Smooth muscle cell (in vitro differentiated cells): ENCODE results near the gene CLDN9. TPM values are rescaled to one million over a fixed set of nuclear protein-coding genes. Genes with fewer than 3 reads are reported as not detected.

Experiments used
- DNase-seq: peaks from one replicate; lab custom pipeline; 2025; ENCODE audit not compliant: unreplicated experiment; lab: John Stamatoyannopoulos, UW
- H2AFZ ChIP-seq: fragments of 200-600 bp; sonication (generic); 2 replicates; pipeline ENCODE4 v1.6.0; 2016; ENCODE audit warnings: antibody characterized with exemption, low read depth, mild to moderate bottlenecking
- H3F3A ChIP-seq: fragments of 200-600 bp; sonication (generic); 2 replicates; pipeline ENCODE4 v1.6.0; 2017; ENCODE audit warnings: antibody characterized with exemption, low read depth
- H3K27ac ChIP-seq: fragments of 200-600 bp; sonication (generic); 2 replicates; pipeline ENCODE4 v1.5.1; 2016; ENCODE audit warnings: low read depth, mild to moderate bottlenecking
- H3K27me3 ChIP-seq: fragments of 200-600 bp; sonication (generic); 2 replicates; pipeline ENCODE4 v1.6.1; 2016; ENCODE audit warnings: low read depth, mild to moderate bottlenecking
- H3K36me3 ChIP-seq: fragments of 200-600 bp; sonication (generic); 2 replicates; pipeline ENCODE4 v1.5.1; 2016; ENCODE audit warnings: low read depth
- H3K4me1 ChIP-seq: fragments of 200-600 bp; sonication (generic); 2 replicates; pipeline ENCODE4 v1.5.1; 2016; ENCODE audit warnings: low read depth
- H3K4me2 ChIP-seq: fragments of 200-600 bp; sonication (generic); 2 replicates; pipeline ENCODE4 v1.6.0; 2016; ENCODE audit warnings: mild to moderate bottlenecking
- H3K4me3 ChIP-seq: fragments of 200-600 bp; sonication (generic); 2 replicates; pipeline ENCODE4 v1.5.1; 2016; ENCODE audit warnings: mild to moderate bottlenecking
- H3K79me2 ChIP-seq: fragments of 200-600 bp; sonication (generic); 2 replicates; pipeline ENCODE4 v1.6.0; 2016; ENCODE audit warnings: low read depth, mild to moderate bottlenecking
- H3K9ac ChIP-seq: fragments of 200-600 bp; sonication (generic); 2 replicates; pipeline ENCODE4 v1.6.0; 2016; ENCODE audit warnings: low read depth
- H3K9me3 ChIP-seq: fragments of 200-600 bp; sonication (generic); replicated peaks from 2 replicates; pipeline ENCODE4 v1.5.1; 2016; ENCODE audit warnings: low read depth
- H4K20me1 ChIP-seq: fragments of 200-600 bp; sonication (generic); 2 replicates; pipeline ENCODE4 v1.6.0; 2016; ENCODE audit warnings: low read depth
- CTCF ChIP-seq: fragments of 200-600 bp; sonication (generic); IDR thresholded peaks from 2 replicates; pipeline ENCODE4 v1.5.1; 2017; ENCODE audit warnings: borderline replicate concordance, mild to moderate bottlenecking, antibody characterized with exemption; ENCODE audit not compliant: insufficient read depth, poor library complexity, severe bottlenecking
- WGBS: methylation state at CpG from one replicate; pipeline ENCODE4 v1.1.7; 2016; ENCODE audit warnings: low lambda C conversion rate; 5-methylcytosine and 5-hydroxymethylcytosine counted together
- polyA plus RNA-seq: library from polyadenylated mRNA; unstranded; fragments of >200 nt; fragmentation: Nextera tagmentation; extraction: Ambion mirVana; gene quantifications from 2 replicates; pipeline ENCODE4 v1.2.1, GENCODE V29; 2016
- total RNA-seq: library from RNA; depleted of rRNA; stranded (reverse); fragments of >200 nt; gene quantifications from 2 replicates; pipeline ENCODE4 v1.2.3, GENCODE V29; 2014

The CLDN9 gene
- total and polyA plus RNA-seq, 2 experiments from 2014 or later = 0.81 to 1.8 TPM

- Histone ChIP-seq H3K9me3 (no peaks in the 10 kb centered on the region), H3K79me2 (no peaks in the 10 kb centered on the region), H3K27ac (peak overlapping the region; percentile 70), H4K20me1 (peaks cover 9% of the 10 kb centered on the region), H2AFZ (peak overlapping the region; percentile 97), H3K9ac (peak overlapping the region; percentile 84), H3K27me3 (no peaks in the 10 kb centered on the region), H3K36me3 (no peaks in the 10 kb centered on the region), H3F3A (peaks cover 12% of the 10 kb centered on the region), H3K4me3 (peak overlapping the region; percentile 99), H3K4me2 (peak overlapping the region; percentile 99), H3K4me1 (peaks cover 7% of the 10 kb centered on the region)
- DNase-seq = peak; percentile 86
- 1% methylated on average over 39 of the region's 67 CpGs for WGBS
- peak; percentile 86 for TF ChIP-seq CTCF
These were observed 46.5 kb downstream of the CLDN9 start for GRCh38 chr16:3059041-3059722.

- H3K79me2 ChIP-seq = no peaks in the 10 kb centered on the region
- H3F3A ChIP-seq = peaks cover 12% of the 10 kb centered on the region
- H3K9ac ChIP-seq = peak overlapping the region; percentile 44
- H4K20me1 ChIP-seq = peaks cover 9% of the 10 kb centered on the region
- H2AFZ ChIP-seq = no peak overlapping the region
- TF ChIP-seq CTCF = no peak
- 60% methylated on average over 9 of the region's 9 CpGs for WGBS
- peak overlapping the region; percentile 99 for H3K4me3 ChIP-seq
- no peaks in the 10 kb centered on the region for H3K27me3 ChIP-seq
- no peaks in the 10 kb centered on the region for H3K9me3 ChIP-seq
- DNase-seq = no peak
- H3K4me1 ChIP-seq = peaks cover 7% of the 10 kb centered on the region
- H3K27ac ChIP-seq = peak overlapping the region; percentile 70
- H3K36me3 ChIP-seq = no peaks in the 10 kb centered on the region
- peak overlapping the region; percentile 99 for H3K4me2 ChIP-seq
These were observed 47.1 kb downstream of the CLDN9 start for GRCh38 chr16:3059723-3060242.

- peaks cover 7% of the 10 kb centered on the region for H3K4me1 ChIP-seq
- no peak for DNase-seq
- no peaks in the 10 kb centered on the region for H3K79me2 ChIP-seq
- H3K9me3 ChIP-seq = no peaks in the 10 kb centered on the region
- peaks cover 9% of the 10 kb centered on the region for H4K20me1 ChIP-seq
- peak overlapping the region; percentile 70 for H3K27ac ChIP-seq
- no peak overlapping the region for H3K4me2 ChIP-seq
- no peak overlapping the region for H2AFZ ChIP-seq
- H3F3A ChIP-seq = peaks cover 12% of the 10 kb centered on the region
- 58% methylated on average over 14 of the region's 14 CpGs for WGBS
- no peaks in the 10 kb centered on the region for H3K27me3 ChIP-seq
- H3K9ac ChIP-seq = no peak overlapping the region
- TF ChIP-seq CTCF = no peak
- H3K4me3 ChIP-seq = no peak overlapping the region
- H3K36me3 ChIP-seq = no peaks in the 10 kb centered on the region
These were observed 47.8 kb downstream of the CLDN9 start for GRCh38 chr16:3060339-3061127.
